PC-9 (cell line): ENCODE results near the gene KIF26B. TPM values are rescaled to one million over a fixed set of nuclear protein-coding genes. Genes with fewer than 3 reads are reported as not detected.
"Not testable (repeated sequence)": the region's sequence is repeated elsewhere in the genome, so short reads cannot be mapped to it uniquely, and the experiment has no call there.

Experiments
- BruUV-seq: library from RNA; stranded (reverse); fragments of 400-500 nt; replicated peaks from 2 replicates; lab custom pipeline; 2021; lab: Mats Ljungman, UMichigan
- CTCF ChIA-PET: fragments of 300-600 bp; sonication (Branson Sonifier 250); formaldehyde crosslinking; loops from one replicate; lab custom pipeline; 2022; ENCODE audit warnings: antibody characterized with exemption; lab: Charles Lee
- POLR2A ChIA-PET: fragments of 300-600 bp; sonication (Branson Sonifier 250); formaldehyde crosslinking; loops from one replicate; lab custom pipeline; 2022; ENCODE audit warnings: antibody characterized with exemption; ENCODE audit not compliant: unreplicated experiment; lab: Charles Lee
- DNase-seq, 2 experiments: peaks; one replicate each; pipeline versions ENCODE4 v3.0.0 to v3.0.0-alpha.2; 2015 to 2022; ENCODE audit warnings: mixed read lengths in 1 of 2
- H2AFZ ChIP-seq: fragments of 200-600 bp; sonication (generic); 2 replicates; pipeline ENCODE4 v1.8.1; 2017; ENCODE audit warnings: antibody characterized with exemption
- H3F3A ChIP-seq: fragments of 200-600 bp; sonication (generic); 2 replicates; pipeline ENCODE4 v1.8.1; 2017; ENCODE audit warnings: antibody characterized with exemption, mild to moderate bottlenecking, low read depth; ENCODE audit not compliant: insufficient read depth
- H3K27ac ChIP-seq: fragments of 200-600 bp; sonication (generic); 2 replicates; pipeline ENCODE4 v1.6.1; 2016; ENCODE audit warnings: mixed run types
- H3K27me3 ChIP-seq: fragments of 200-600 bp; sonication (generic); 2 replicates; pipeline ENCODE4 v1.6.1; 2016; ENCODE audit warnings: low read depth, mixed run types; ENCODE audit not compliant: insufficient read depth
- H3K36me3 ChIP-seq: fragments of 200-600 bp; sonication (generic); 2 replicates; pipeline ENCODE4 v1.6.1; 2016; ENCODE audit warnings: low read depth, mixed run types
- H3K4me1 ChIP-seq: fragments of 200-600 bp; sonication (generic); replicated peaks from 2 replicates; pipeline ENCODE4 v1.6.1; 2016; ENCODE audit warnings: mixed run types; ENCODE audit not compliant: insufficient read depth
- H3K4me2 ChIP-seq: fragments of 200-600 bp; sonication (generic); 2 replicates; pipeline ENCODE4 v1.6.1; 2017; ENCODE audit warnings: mixed run types
- H3K4me3 ChIP-seq: fragments of 200-600 bp; sonication (generic); 2 replicates; pipeline ENCODE4 v1.6.1; 2016; ENCODE audit warnings: mixed run types
- H3K79me2 ChIP-seq: fragments of 200-600 bp; sonication (generic); 2 replicates; pipeline ENCODE4 v1.6.1; 2017; ENCODE audit warnings: low read depth, mixed run types
- H3K9me2 ChIP-seq: fragments of 200-600 bp; sonication (generic); 2 replicates; pipeline ENCODE4 v1.8.1; 2017; ENCODE audit warnings: mild to moderate bottlenecking; ENCODE audit not compliant: insufficient read depth
- H3K9me3 ChIP-seq: fragments of 200-600 bp; sonication (generic); 2 replicates; pipeline ENCODE4 v1.8.1; 2016; ENCODE audit warnings: low read depth; ENCODE audit not compliant: insufficient read depth
- H4K20me1 ChIP-seq: fragments of 200-600 bp; sonication (generic); 2 replicates; pipeline ENCODE4 v1.8.1; 2017; ENCODE audit not compliant: insufficient read depth
- CTCF ChIP-seq: fragments of 200-600 bp; sonication (generic); conservative IDR thresholded peaks from 2 replicates; pipeline ENCODE4 v1.6.1; 2017; ENCODE audit warnings: mixed run types, antibody characterized with exemption, mild to moderate bottlenecking, moderate library complexity
- EZH2 ChIP-seq: fragments of 200-600 bp; sonication (generic); IDR thresholded peaks from 2 replicates; pipeline ENCODE4 v1.8.0; 2017; ENCODE audit warnings: antibody characterized with exemption, low read depth
- intact Hi-C: fragments of 100-400 bp; cut with micrococcal nuclease; formaldehyde crosslinking; loops from one replicate; pipeline ENCODE4 v1.10.0; 2022; ENCODE audit not compliant: unreplicated experiment
- total RNA-seq: library from RNA; stranded (reverse); gene quantifications from 2 replicates; pipeline ENCODE4 v1.2.3, GENCODE V29; 2021

The KIF26B gene
- total RNA-seq, 1 experiment from 2014 or later: 0.11 TPM

GRCh38 chr1:245693941-245694752, 539.4 kb downstream of the KIF26B start:
- H3K4me2 ChIP-seq: no peak overlapping the region
- DNase-seq: no peak
- no TSS peak for BruUV-seq
- no peaks in the 10 kb centered on the region for H3F3A ChIP-seq
- no peak overlapping the region for H2AFZ ChIP-seq
- H4K20me1 ChIP-seq: no peaks in the 10 kb centered on the region
- POLR2A ChIA-PET: no interaction called here
- H3K4me3 ChIP-seq: no peak overlapping the region
- intact Hi-C loops: no loop called here
- no peaks in the 10 kb centered on the region for H3K4me1 ChIP-seq
- peaks cover 95% of the 10 kb centered on the region for H3K27me3 ChIP-seq
- H3K27ac ChIP-seq: no peak overlapping the region
- no peaks in the 10 kb centered on the region for H3K36me3 ChIP-seq
- no peaks in the 10 kb centered on the region for H3K9me2 ChIP-seq
- TF ChIP-seq CTCF (no peak), EZH2 (no peak)
- CTCF ChIA-PET: no interaction called here
- H3K9me3 ChIP-seq: no peaks in the 10 kb centered on the region
- no peaks in the 10 kb centered on the region for H3K79me2 ChIP-seq

GRCh38 chr1:245694753-245695195, 540.0 kb downstream of the KIF26B start:
- Histone ChIP-seq H3F3A (no peaks in the 10 kb centered on the region), H3K27ac (no peak overlapping the region), H3K9me2 (no peaks in the 10 kb centered on the region), H2AFZ (no peak overlapping the region), H3K4me2 (no peak overlapping the region), H4K20me1 (no peaks in the 10 kb centered on the region), H3K27me3 (peaks cover 97% of the 10 kb centered on the region), H3K9me3 (no peaks in the 10 kb centered on the region), H3K4me1 (no peaks in the 10 kb centered on the region), H3K4me3 (no peak overlapping the region), H3K36me3 (no peaks in the 10 kb centered on the region), H3K79me2 (no peaks in the 10 kb centered on the region)
- CTCF ChIA-PET: no interaction called here
- BruUV-seq: no TSS peak
- no peak for DNase-seq
- TF ChIP-seq EZH2: no peak
- TF ChIP-seq CTCF: no peak
- intact Hi-C loops: no loop called here
- POLR2A ChIA-PET: no interaction called here

- DNase-seq: no peak
- H3K27me3 ChIP-seq: peaks cover 97% of the 10 kb centered on the region
- no peak overlapping the region for H3K4me2 ChIP-seq
- no TSS peak for BruUV-seq
- no peak for TF ChIP-seq EZH2
- TF ChIP-seq CTCF: no peak
- ChIA-PET POLR2A (interaction anchor here (0.6 kb wide), 1 partner anchor 12 kb away, joined by 4 read pairs; no protein-coding TSS in a partner anchor), CTCF (no interaction called here)
- no peaks in the 10 kb centered on the region for H3F3A ChIP-seq
- no peaks in the 10 kb centered on the region for H4K20me1 ChIP-seq
- no peaks in the 10 kb centered on the region for H3K79me2 ChIP-seq
- no peak overlapping the region for H3K4me3 ChIP-seq
- H3K9me3 ChIP-seq: no peaks in the 10 kb centered on the region
- H2AFZ ChIP-seq: no peak overlapping the region
- H3K36me3 ChIP-seq: no peaks in the 10 kb centered on the region
- H3K4me1 ChIP-seq: no peaks in the 10 kb centered on the region
- H3K9me2 ChIP-seq: no peaks in the 10 kb centered on the region
- H3K27ac ChIP-seq: no peak overlapping the region
- intact Hi-C loops: no loop called here
Observed at GRCh38 chr1:245695211-245695610, 540.4 kb downstream of the KIF26B start.

GRCh38 chr1:245695701-245696100, 540.9 kb downstream of the KIF26B start:
- H2AFZ ChIP-seq, H3K4me3 ChIP-seq, H3K79me2 ChIP-seq, H3K9me3 ChIP-seq, H3K4me1 ChIP-seq, H3K27ac ChIP-seq, H3K4me2 ChIP-seq, H3K36me3 ChIP-seq, DNase-seq, H3F3A ChIP-seq, BruUV-seq, CTCF ChIA-PET, intact Hi-C loops, H4K20me1 ChIP-seq, H3K9me2 ChIP-seq: not testable (repeated sequence)
- POLR2A ChIA-PET: interaction anchor here (0.6 kb wide), 1 partner anchor 11 kb away, joined by 4 read pairs; no protein-coding TSS in a partner anchor
- H3K27me3 ChIP-seq: peaks cover 94% of the 10 kb centered on the region
